SU-DHL-6 (cell line): Measurements from ENCODE around the gene NUP62.
"Not testable (repeated sequence)": the region's sequence is repeated elsewhere in the genome, so short reads cannot be mapped to it uniquely, and the experiment has no call there.

Experiments used
- CTCF ChIP-seq: fragments of 200-600 bp; sonication (generic); IDR thresholded peaks from one replicate; pipeline ENCODE4 v1.5.1; 2017; ENCODE audit warnings: antibody characterized with exemption, mild to moderate bottlenecking, low read length, moderate library complexity; ENCODE audit not compliant: insufficient read depth, poor library complexity, severe bottlenecking
- EZH2phosphoT487 ChIP-seq: fragments of 200-600 bp; sonication (generic), shearing (Covaris generic); conservative IDR thresholded peaks from 2 replicates; pipeline ENCODE4 v1.6.1; 2018; ENCODE audit warnings: mild to moderate bottlenecking, antibody characterized with exemption, low read length, moderate library complexity, mixed read lengths

GRCh38 chr19:49960980-49961379 lies 31.7 kb upstream of the NUP62 start, which contains the start of gene SIGLEC11:
- not testable (repeated sequence) for TF ChIP-seq CTCF, EZH2phosphoT487
